Fibroblast of skin of back (primary cell): Measurements from ENCODE around the gene RASAL1.

Source experiments
- DNase-seq: peaks from one replicate; pipeline ENCODE4 v3.0.0-alpha.2; 2013

Gene RASAL1

DNA sequence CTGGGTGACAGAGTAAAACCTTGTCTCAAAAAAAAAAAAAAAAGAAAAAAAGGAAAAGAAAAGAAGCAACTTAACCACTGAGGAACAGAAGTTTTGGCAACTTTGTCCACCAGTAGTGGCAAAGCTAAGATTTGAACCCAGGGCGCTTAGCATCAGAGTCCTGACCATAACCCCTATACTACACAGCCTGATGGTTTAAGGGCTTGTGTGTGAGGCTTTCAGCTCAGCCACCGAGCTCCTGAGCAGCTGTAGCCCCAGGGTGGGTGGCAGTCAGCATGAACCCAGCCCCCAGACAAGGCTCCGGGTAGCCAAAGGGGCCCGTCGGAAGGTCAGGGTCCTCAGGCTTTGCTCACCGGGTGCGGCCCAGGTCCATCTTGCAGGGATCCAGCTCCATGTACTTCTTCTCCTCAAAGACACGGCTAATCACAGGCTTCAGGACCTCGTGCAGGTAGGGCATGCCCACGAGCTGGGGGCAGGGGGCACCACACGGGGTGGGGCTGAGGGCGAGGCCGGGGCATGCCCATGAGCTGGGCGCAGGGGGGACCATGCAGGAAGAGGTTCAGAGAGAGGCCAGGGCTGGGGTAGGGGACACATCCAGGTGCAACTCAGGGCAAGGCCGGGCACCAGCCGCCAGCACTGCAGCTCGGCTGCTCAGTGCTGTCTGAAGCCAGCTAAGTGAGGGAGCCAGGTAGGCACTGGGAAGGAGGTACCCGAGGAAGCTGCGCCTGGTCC, 20.9 kb downstream of the RASAL1 start:
- DNase-seq, result no peak

DNA sequence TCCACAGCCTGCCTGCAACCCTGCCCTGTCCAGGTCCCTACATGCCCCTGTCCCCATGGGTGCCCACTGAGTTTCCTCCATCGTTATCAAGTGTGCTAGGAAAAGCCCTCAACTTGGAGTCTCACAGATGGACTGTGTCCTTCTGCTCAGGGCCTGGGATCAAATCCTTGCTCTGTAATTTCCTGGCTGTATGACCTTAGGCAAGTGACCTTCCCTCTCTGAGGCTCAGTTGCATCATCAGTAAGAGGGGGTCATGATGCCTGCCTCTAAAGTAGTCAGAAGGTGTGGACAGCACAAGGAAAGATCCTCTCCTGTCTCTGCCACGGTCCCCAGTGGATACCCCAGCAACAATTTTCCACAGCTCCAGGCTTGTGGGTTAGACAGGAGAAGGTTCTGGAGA, 22.2 kb downstream of the RASAL1 start:
- DNase-seq, result no peak

- DNase-seq, result no peak
These were observed 23.3 kb downstream of the RASAL1 start for GRCh38 chr12:113112043-113112899.

GRCh38 chr12:113111247-113111646, 24.3 kb downstream of the RASAL1 start:
- no peak for DNase-seq

- no peak for DNase-seq
These were observed 25.5 kb downstream of the RASAL1 start for GRCh38 chr12:113109872-113110599.

DNA sequence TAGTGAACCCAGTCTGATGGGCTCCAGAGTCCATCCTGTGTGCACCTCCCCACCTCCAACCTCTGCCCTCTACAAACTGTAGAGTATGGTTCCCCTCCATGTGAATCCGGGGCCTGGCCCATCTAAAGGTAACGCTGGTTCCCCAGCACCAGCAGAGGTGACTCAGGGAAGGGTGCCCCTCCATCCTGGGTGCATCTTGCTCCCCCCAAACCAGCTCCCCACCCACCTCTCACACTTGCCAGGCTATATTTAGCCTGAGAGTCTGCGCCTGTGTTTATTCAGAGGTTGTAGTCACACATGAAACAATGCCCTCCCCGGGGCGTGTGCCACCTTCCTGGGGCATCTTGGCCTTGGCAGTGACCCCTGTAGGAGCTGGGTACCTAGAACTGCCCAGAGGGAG, 26.2 kb downstream of the RASAL1 start:
- DNase-seq, result no peak

GRCh38 chr12:113108308-113108707, 27.3 kb downstream of the RASAL1 start:
- no peak for DNase-seq

- no peak for DNase-seq
These were observed 29.2 kb downstream of the RASAL1 start for GRCh38 chr12:113106361-113106760.

DNA sequence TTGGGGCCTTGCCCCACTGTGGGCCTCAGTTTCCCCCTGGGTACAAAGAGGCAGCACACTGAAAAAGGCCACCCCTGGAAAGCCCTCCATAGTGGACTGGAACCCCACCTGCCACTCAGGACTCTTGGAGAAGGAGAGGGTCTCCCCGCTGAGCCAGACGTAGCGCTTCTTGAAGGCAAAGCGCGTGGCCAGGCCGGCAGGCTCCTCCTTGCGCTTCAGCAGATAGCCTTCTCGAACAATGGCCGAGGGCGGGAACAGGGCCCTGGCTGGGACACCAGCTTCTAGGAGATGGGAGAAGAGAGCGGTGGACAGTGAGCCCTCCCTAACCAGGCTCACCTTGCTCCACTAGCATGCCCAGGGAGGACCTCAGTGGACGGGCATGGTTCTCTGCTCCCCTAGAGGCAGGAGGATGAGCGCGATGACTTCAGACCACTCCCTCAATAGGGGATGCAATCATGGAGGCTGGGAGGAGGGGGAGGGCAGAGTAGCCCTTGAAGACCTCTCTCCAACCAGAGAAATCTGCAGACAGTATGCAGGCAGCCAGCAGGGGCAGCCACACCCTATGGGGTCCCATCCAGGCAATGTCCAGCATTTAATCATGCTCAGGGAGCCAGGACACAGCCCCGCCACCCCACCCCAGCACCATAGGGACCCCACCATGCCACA, 29.8 kb downstream of the RASAL1 start:
- no peak for DNase-seq

- DNase-seq, result no peak
These were observed 30.5 kb downstream of the RASAL1 start for GRCh38 chr12:113104953-113105510.

DNA sequence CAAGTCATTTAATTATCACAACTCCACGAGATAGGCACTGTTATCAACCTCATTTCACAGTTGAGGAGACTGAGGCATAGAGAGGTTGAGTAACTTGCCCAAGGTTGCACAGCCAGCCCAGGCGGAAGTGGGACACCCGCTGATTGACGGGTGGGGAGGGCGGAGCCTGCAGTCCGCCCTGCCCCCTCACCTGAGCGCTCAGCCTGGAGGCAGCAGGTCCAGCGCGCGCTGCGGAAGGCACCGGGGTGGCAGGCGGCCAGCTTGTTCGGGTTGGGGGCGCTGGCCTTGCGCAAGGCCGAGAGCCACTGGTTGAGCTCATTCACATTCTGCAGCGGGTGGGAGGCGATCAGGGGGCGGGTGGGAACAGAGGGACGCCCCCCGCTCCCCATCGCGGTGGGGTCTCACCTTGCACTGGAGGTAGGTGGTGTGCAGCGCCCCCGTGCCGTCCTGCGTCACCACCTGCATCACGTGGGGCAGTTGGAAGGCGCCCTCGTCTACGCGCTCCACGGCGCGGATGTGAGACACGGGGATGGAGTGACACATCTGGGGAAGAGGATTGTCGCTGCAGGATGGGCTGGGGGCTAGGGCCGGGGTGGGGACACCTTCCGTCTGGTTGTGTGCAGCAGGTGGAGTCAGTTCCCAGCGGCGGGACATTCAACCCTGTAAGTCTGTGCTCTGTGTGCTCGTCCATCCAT, 31.7 kb downstream of the RASAL1 start:
- DNase-seq, result no peak

DNA sequence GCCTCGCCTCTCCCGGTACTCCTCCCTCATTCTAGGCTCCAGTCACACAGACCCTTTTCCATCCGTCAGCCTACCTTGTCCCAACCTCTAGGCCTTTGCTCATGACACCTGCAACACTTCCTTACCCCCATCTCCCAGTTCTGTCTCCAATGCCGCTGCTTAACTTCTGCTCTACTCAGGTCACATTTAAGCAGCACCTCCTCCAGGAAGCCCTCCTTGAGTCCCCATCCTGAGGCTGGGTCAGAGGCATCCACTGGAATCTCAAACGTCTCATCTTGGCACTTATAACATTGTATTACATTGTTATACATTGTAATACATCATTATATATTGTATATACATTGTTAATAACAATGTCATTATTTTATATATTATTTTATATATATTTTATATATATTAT, 32.8 kb downstream of the RASAL1 start:
- DNase-seq, result no peak

GRCh38 chr12:113101751-113102150, 33.8 kb downstream of the RASAL1 start:
- no peak for DNase-seq

GRCh38 chr12:113099764-113100163, 35.8 kb downstream of the RASAL1 start:
- DNase-seq, result no peak

DNA sequence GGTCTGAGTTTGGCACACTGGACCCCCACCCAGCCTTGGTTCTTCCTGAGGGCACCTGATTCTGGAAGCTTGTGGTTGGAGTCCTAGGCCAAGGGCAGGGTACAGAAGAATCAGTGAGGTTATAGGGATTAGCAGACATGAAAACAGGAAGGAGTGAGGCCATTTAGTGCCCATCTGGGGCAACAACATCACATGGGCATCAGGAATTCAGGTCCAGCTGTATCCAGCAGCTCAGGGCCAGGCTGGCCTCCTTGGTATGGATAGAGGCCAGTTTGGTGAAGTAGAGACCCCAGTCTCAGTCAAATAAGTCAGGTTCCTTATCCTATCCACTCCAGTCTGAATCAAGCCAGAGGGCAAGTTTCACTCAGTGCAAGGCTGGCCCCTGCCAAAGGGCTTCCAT, 36.2 kb downstream of the RASAL1 start:
- DNase-seq, result no peak

- DNase-seq, result peak; percentile 65
These were observed 37.0 kb downstream of the RASAL1 start for GRCh38 chr12:113098441-113099028.

GRCh38 chr12:113097716-113098440, 37.7 kb downstream of the RASAL1 start:
- DNase-seq, result no peak

DNA sequence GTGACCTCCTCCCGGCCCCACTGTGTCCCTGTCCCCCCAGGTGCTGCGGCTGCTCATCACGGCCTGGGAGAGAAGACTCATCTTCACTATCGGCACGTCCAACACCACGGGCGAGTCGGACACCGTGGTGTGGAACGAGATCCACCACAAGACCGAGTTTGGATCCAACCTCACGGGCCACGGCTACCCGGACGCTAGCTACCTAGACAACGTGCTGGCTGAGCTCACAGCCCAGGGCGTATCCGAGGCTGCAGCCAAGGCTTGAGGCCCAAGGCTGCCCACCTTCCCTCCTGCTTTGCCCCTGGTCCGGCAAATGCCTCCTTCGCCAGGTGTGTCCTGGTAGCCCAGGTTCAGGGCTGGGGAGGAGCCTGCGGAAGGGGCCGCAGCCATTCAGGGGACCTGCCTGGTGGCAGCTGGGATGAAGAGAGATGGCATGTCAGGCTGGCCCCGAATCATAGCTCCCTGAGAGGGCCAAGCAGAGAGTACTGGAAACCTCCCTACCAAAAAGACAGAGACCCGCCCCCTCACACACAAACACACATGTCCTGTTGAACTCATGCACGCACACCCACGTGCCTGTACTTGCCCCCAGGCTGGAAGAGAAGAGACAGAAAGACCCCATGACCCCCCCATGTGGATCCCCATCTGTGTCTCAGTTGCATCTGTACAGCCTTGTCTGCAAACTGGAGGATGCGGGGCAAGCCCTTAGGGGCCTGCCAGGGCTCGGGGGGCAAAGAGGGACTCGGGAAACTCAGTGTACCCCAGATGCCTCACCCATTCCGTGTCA, 38.7 kb downstream of the RASAL1 start:
- DNase-seq, result no peak

- DNase-seq, result no peak
These were observed 40.2 kb downstream of the RASAL1 start for GRCh38 chr12:113095405-113095804.

DNA sequence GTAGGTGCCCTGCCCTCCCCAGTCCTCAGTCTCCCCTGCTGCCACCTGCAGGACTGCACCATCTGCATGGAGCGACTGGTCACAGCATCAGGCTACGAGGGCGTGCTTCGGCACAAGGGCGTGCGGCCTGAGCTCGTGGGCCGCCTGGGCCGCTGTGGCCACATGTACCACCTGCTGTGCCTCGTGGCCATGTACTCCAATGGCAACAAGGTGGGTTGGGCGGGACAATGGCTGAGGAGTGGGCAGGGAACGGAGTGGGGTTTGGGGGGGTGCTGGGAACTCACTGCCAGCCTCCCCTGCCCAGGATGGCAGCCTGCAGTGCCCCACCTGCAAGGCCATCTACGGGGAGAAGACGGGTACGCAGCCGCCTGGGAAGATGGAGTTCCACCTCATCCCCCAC, 40.8 kb downstream of the RASAL1 start:
- no peak for DNase-seq
